A549 treated with DMSO at 1 μM for 4 hours (cell line): Measurements from ENCODE around the gene FAM181B. TPM values are rescaled to one million over a fixed set of nuclear protein-coding genes. Genes with fewer than 3 reads are reported as not detected.

Experiments used
- total RNA-seq: library from RNA; stranded (reverse); fragments of 200-300 nt; extraction: Qiagen RNA extraction; gene quantifications from 5 replicates; pipeline ENCODE4 v1.2.3, GENCODE V29; 2022; ENCODE audit warnings: low read depth

The FAM181B gene, protein sequence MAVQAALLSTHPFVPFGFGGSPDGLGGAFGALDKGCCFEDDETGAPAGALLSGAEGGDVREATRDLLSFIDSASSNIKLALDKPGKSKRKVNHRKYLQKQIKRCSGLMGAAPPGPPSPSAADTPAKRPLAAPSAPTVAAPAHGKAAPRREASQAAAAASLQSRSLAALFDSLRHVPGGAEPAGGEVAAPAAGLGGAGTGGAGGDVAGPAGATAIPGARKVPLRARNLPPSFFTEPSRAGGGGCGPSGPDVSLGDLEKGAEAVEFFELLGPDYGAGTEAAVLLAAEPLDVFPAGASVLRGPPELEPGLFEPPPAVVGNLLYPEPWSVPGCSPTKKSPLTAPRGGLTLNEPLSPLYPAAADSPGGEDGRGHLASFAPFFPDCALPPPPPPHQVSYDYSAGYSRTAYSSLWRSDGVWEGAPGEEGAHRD
- 0.02 to 0.05 TPM (median 0.04 TPM) in 4 of 5 replicates, not detected in the other for total RNA-seq

DNA sequence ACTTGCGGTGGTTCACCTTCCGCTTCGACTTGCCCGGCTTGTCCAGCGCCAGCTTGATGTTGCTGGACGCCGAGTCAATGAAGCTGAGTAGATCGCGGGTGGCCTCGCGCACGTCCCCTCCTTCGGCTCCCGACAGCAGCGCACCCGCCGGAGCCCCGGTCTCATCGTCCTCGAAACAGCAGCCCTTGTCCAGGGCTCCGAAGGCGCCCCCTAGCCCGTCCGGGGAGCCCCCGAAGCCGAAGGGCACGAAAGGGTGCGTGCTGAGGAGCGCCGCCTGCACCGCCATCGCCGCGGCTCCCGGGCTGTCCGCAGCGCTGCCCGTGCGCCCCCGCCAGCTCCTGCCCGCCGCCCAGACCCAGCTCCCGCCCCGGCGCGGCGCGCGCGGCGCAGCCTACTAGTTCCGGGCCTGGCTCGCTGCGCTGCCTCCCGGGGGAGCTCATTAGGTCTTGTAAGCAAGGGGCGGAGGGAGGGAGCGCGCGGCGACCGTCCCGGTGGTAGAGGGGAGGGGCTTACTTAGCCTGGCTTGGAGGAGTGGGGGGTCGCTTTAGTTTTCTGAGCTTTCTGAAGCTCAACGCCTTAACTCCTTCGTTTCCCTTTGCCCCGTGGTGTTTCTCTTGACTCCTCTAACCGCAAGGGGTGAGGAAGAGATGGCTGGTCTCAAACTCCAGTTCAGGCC, at the start of gene FAM181B:
Gene FAM181B, minus strand, starts transcription at position 421 of the 676 bp plus-strand sequence. Its CDS starts 135 bp downstream, at position 286.

Other genes starting within 250 kb of the FAM181B start
- gene PRCP, start 166.6 kb upstream of the FAM181B start, total RNA-seq: 46.4 to 55.5 TPM (median 51.1 TPM) in 5 replicates
- 15.5 to 22.0 TPM (median 20.1 TPM) in 5 replicates for gene DDIAS, start 167.9 kb upstream of the FAM181B start, total RNA-seq